Measurements from ENCODE around the gene CRYAB.

The CRYAB gene, protein sequence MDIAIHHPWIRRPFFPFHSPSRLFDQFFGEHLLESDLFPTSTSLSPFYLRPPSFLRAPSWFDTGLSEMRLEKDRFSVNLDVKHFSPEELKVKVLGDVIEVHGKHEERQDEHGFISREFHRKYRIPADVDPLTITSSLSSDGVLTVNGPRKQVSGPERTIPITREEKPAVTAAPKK

DNA sequence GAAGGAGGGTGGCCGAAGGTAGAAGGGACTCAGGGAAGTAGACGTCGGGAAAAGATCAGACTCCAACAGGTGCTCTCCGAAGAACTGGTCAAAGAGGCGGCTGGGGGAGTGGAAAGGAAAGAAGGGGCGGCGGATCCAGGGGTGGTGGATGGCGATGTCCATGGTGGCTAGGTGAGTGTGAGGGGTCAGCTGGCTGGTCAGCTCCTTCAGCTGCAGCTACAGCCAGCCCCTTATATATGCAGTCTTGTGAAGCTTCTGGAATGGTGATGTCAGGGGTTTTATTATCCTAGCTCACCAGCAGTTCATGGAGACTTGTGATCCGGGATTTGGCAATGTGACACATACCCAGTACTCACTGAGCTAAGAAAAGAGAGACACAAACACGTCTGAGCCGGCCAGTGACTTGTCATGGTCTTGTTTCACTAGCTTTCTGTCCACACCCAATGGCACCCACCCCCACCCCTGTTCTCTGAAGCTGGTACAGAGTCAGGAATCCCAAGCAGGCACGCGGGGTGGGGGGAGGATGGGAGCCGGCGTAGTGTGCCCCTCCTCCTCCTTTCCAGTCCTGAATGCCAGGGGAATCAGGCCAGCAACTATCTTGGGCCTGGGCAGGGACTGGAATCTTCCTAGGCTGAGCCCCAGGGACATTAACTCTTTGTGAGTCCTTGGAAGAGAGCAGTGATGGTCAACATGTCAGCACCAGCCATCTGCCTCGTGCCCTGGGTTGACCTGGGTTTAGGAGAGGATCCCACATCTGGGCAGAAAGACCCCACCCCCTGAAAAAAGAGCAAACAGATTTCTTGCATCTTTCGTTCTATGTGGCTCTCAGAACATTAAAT, at the start of gene CRYAB:
Gene CRYAB (minus strand): TSS at position 208 of the 839 bp plus-strand sequence. CDS start 46 bp downstream, at position 162.
- no peak for DNase-seq

DNA sequence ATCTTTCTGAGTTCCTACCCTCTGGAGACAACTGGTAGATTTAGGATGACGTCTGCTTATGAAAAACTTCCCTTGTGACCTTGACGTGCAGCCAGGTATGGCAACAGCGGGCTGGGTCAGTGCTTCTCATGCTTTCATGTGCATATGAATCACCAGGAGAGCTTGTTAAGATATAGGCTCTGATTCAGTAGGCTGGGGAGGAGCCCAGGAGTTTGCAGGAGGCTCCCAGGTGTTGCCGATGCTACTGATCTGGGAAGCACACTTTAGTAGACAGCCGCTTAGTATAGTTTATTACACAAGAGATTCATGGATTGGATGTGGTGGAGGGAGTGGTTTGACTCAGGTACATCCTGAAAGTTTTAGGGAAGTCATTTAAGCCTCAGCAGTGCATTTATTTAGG, 49.3 kb upstream of the CRYAB start:
- no peak for DNase-seq

DNA sequence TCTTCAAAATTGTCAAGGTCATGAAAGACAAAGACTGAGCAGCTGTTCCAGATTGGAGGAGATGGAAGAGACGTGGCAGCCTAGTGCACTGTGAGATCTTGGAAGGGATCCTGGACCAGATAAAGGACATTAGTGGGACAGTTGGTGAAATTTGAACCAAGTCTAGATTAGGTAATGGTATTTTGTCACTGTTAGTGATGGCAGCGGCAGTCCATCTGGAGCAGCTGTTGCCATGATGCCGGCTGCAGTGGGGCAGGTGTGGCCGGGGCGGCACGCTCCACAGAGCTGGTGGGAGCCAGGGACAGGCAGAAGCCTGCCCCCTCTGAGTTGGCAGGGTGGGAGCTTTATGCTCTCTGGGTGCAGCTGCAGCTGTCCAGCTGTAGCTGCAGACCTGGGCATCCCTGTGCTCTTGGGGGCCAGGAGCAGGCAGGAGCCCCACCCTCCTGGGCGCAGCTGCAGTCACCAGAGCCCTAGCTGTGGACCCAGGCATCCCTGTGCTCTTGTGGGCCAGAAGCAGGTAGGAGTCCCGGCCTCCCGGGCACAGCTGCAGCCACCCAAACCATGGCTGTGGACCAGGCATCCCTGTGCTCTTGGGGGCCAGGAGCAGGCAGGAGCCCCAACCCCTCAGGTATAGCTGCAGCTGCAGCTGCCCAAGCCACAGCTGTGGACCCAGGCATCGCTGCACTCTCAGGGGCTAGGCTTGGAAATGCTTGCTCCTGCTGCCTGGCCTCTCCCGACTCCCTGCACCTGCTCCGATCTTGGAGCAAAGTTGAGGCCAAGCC, 46.3 kb upstream of the CRYAB start:
- DNase-seq: no peak

DNA sequence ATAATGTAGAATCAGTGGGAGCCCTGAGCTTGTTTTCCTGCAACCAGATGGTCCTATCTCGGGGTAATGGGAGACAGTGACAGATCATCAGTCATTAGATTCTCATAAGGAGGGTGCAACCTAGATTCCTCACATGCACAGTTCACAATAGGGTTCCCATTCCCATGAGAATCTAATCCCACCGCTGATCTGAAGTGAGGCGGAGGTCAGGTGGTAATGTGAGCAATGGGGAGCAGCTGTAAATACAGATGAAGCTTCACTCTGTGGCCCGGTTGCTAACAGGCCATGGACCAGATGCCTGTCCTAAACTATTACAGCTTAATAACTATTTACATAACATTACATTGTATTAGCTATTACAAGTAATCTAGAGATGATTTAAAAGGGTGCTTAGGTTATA, 42.6 kb upstream of the CRYAB start:
- DNase-seq: no peak

DNA sequence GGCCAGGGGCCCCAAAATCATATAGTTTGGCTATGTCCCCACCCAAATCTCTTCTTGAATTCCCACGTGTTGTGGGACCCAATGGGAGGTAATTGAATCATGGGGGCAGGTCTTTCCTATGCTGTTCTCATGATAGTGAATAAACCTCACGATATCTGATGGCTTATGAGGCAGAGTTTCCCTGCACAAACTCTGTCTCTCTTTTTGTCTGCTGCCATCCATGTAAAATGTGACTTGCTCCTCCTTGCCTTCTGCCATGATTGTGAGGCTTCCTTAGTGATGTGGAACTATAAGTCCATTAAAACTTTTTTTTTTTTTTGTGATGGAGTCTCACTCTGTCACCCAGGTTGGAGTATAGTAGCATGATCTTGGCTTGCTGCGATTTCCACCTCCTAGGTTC, 40.0 kb upstream of the CRYAB start:
- no peak for DNase-seq

DNA sequence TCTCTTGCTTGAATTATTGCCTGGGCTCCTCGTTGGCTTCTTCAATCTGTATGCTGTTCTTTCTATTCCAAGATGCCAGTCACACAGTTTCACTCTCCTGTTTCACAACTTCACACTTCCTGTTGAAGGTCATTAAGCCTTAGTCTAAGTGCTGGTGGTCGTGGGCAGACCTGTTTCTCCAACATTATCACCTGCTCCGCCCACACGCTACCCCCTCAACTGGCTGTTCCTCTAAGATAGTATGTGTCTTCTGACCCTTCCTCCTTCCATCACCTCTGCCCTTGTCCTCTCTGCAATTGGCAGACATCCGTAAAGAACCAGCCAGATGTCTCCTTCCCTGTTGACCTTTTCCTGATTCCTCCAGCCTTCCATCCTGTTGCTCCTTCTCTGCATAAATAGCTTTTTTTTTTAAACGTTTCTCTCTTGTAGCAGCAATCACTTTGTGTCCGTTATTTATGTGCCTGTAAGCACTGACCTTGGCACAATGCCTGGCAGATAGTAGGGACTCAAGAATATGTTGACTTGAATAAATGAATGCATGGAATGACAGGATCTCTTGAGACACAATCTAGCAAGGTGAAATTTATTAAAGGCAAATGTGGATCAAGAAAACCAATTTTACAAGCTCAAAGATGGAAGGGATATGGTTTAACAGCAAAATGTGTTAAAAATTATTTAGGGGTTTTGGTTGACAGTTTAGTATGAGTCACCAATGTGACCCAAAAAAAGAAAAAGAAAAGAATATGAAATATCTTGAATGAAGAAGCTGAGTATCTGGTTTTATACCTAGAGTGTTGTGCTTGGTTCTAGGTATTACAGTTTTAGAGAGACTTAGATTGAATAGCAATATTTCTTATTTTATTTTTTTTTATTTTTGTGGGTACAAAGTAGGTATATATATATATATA, 38.2 kb upstream of the CRYAB start:
- no peak for DNase-seq

DNA sequence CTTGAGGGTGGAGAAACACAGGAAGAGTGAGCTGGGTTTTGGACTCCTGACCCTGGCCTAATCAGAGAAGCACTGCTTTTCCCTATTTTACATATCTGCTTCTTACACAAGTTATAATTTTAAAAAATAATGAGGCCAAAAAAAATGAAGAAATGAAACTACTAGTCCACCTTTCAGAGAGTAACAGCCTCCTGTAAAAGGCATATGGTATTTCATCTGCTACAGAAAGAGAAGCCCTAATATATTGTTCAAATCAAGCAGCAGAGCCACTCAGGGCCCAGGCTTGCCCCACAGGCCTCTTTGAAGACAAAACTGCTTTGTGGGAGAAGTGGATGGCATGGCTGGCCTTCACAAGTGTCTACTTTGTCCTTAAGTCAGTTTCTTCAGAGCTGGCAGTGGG, 35.6 kb upstream of the CRYAB start:
- DNase-seq: no peak

DNA sequence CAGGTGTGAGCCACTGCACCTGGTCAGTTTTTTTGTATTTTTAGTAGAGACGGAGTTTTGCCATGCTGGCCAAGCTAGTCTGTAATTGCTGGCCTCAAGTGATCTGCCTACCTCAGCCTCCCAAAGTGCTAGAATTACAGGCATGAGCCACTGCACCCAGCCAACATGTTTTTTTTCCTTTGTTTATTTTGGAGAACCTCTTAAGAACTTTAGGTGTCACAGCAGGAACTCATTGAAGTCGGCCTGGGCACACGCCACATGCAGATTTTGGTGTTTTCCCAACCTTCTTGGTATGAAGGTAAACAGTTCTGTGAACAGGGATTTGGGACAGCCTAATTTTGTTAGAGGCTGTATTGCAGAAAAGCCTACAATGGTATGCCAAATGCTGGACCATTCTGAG, 34.9 kb upstream of the CRYAB start:
- DNase-seq: no peak

DNA sequence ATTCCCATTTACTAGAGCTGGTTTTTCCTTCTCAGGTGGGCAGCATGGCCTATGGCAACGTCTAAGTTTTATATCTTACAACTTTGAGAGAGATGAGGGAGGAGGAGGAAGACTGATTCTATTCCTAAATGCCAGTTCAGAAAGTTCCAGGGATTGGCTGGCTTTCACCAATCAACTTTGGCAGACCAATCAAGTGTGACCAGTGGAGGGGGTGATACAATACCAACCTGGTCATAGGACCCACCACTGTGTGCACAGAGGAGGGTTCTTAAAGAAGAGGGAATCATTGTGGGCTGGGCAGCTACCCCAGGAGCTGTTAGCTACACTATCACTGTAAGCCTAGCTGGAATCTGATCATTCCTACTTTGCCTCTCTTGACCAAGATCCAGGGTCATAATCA, 33.6 kb upstream of the CRYAB start:
- DNase-seq: no peak

DNA sequence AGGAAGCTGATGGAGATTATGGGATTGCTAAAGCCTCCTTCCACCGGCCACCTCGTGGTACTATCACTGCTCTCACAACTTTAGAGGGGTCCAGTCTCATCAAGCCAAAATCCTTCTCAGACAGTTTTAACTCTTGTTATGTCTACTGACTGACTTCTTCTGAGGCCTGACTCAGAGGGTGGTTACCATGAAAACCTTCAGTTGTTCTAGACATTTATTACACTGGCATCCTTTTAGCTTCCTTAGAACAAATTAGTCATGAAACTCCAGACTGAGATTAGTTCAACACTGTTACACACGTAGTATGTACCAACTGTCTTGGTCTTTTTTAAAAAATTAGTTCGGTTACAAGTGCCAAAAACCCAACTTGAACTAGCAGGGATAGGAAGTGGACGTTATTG, 33.1 kb upstream of the CRYAB start:
- no peak for DNase-seq

DNA sequence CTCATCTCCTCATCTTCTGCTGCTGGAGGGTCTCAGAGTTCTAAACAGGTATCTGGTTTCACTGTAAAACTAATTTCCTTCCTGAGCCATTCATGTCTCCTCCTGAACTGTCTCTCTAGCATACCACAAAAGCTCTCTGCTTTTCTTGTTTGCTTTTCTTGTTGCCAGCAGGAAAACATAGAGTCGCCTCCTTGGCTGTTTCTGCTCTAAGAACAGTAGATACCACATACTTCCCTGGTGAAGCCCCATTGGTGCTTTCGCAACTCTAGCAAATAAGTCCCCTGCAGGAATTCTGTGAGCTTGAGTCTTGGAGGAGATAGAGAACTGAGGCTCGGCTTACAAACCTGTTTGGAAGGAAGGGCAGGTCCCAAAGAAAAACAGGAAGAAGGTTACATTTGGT, 32.6 kb upstream of the CRYAB start:
- DNase-seq: no peak

DNA sequence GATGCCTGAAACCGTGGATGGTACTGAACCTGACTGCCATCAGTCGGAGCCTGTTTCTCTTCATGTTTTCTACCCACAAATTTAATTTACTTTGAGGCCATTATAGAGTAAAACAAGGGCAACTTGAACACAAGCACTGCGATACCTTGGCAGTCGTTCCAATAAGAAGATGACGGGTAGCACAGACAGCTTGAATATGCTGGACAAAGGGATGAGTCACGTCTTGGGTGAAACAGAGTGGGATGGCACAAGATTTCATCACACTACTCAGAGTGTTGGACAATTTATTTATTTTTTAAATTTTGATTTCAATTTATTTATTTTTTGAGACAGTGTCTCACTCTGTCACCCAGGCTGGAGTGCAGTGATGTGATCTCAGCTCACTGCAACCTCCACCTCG, 31.3 kb upstream of the CRYAB start:
- DNase-seq: no peak

DNA sequence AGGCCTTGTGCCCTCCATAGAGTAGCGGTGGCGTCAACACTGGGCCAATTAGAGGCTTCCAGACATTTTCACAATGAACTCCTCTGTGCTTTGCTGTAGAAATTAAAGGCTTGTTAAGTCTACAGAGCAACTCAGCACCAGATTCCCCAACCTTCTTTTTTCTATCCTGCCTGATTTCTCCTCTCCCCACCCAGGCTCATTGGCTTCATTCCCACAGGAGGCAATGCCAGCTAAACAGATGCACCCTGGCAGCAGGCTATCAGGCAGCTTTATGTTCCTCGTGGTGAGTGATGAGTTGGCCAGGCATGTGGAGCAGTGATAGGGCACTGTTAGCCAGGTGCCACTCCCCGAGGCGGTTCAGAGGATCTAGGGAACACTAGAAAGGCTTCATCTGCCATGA, 30.4 kb upstream of the CRYAB start:
- no peak for DNase-seq

DNA sequence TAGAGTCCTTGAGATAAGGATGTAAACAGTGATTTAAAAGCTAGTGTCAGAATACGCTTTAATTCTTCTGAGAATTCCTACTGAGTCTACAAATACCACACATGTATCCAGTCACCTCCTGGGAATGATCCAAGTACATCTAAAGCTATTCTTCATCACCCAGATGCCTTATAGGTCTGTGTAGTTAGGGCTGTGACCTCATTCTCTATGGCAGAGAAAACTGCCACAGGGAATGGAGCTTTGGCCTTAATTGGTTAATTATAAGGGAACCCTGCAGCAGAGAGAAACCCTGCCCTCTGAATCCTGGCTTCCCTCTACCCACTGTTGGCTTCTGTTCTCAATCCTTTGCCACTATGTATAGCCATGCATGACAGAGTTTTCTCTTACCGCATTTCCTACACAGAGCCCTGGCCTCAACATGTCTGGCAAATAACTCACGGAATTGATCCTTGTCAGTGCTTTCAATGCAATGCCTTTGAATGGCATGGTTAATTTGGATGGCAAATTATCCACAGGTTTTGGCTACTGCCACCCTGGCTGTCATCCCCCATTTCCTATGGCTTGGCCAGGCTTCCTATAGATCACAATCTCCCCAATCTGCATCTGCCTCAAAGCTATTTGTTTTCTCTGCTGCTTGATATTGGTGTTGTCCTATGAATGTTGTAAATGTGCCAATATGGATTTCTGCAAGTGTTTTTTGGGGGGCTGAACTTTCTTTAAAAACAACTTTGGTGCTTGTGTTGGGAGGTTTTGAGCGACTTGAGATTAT, 28.4 kb upstream of the CRYAB start:
- no peak for DNase-seq

DNA sequence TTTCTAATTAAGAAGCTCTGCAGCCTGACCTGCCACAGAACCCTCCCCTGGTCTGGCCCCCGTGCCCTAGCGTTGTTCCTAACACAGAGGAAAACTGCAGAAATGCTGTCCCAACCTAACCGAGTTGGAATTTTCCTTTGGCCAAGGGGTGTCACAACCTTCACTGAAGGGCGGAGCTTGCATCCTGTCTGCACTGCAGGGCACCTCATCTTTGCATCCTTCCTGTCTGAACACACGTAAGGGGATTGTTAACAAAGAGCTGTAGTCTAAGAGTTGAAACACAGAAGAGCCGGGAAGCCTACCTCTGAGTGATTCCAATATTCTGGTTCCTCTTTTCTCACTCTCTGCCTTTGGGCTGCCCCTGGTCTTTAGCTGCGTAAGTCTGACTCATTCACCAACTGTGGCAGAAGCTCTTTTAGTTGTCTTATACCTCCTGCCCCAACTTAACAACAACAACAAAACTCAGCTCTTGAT, 27.2 kb upstream of the CRYAB start:
- DNase-seq: peak; percentile 5

DNA sequence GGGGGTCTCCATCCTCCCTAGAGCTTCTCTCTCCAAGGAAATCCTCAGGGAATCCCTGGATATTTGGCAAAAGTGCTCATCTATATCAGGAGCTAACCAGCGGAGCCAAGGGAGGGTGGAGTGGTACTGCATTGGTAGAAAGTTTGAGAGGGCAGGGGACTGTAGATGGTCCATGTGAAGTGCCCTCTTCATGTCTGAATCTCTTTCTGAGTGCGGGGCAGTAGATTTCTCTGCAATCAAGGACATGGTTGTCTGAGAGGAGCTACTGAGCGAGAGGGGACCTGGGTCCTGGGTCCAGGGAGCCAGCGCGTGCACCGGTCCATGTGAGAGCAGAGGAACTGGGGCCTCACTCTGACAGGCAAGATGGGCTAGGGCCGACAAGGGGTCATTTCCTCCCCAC, 26.3 kb upstream of the CRYAB start:
- DNase-seq: no peak

DNA sequence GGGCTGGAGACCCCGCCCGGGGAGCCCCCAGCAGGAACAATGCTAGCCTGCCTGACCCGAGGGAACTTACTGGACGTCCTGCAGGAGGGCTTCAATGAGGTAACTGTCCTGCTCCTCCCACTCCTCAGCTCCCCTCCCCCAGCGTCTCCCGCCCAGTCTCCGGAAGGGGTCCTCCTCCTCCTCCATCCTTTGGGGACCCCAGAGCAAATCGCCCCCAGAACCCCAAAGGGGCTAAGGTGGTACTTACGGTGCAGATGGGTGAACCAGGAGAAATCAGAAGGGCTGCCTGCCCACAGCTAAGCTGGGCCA, 25.8 kb upstream of the CRYAB start:
- no peak for DNase-seq

DNA sequence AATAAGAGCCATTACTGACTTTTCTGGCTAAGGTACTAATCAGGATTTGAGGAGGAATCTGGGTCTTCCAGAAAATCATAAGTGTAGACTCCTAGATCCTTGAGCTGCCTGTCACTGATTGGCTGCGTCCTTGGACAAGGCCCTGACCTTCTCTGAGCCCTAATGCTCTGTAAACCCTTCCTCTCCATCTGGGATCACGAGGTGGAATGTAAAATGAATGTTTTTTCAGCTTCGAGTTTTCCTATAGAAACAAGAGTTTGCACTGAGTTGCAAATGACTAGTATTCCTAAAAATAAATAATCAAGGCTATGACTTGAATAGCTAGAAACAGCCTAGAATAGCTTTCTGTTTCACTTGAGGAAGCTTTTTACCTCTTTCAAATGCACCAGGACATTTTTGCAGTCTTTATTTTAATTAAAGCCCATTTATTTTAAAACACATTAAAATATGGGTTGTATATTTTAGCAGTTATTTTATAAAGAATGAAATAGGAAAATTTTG, 24.5 kb upstream of the CRYAB start:
- DNase-seq: no peak

DNA sequence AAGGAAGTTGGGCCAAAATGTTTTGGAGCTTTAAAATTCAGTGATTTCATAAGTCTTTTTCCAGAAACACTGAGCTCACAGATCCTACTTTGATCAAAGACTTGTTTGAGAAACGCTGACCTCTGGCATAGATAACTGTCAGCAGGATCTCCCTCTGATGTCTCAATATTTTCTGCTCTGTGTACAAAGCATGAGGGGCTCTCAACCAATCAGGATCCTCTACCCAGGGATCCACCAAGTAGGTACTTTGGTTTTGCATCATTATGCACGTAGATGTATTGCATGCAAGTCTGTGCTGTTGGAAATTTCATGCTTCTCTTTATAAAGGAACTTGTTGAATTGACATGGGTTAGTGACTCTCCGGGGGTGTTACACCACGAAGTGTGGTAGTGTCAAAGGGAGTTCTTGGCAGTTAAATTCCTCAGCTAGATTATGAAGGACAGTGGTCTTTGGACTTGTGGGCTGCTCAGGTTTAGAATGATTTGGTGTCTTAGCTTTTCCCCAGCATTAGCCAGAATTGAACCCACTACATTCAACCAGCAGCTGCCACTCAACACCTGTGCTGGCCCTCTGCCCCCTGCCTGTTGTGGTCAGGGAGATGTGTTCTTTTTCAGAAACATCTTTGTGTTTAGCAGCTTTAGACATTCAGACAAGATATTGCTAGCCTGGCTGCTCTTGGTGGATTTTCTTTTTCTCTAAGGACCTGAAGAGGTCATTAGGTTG, 23.9 kb upstream of the CRYAB start:
- DNase-seq: no peak

DNA sequence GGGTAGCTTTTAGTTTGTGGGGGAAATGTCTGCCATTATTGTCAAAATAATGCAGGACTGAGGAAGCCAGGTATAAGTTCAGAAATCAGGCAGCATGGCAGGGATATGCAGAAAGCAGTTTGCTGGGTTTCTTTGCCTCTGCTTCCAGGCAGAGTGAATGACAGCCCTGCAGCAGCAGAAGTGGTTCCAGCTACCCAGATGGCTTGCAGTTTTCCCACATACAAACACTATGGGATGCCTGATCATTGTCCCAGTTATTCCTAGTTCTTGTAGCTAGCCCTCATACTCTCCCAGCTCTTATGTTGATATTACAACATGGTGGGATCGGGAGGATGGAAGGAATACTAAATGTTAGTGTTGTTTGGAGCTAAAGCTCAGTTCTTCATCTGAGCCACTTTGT, 22.7 kb upstream of the CRYAB start:
- no peak for DNase-seq

DNA sequence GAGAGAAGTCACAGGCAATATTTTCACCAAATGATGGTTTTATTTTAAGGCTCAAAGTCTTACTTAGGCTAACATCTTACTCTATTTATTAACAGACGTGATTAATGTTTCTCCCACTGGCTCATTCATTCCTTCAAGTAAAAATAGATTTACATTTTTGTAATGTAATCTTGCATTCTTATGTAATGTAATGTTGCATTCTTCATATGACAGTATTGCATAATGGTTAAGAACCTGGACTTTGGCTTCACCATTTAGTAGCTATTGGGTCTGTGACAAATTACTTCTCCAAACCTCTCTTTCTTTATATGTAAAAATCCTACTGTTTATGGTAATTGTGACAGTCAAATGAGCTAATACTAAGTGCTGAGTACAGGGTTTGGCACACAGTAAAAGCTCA, 22.3 kb upstream of the CRYAB start:
- DNase-seq: no peak

All from COR-L47 (cell line).